IMR-90 (cell line): ENCODE data around the gene PARD3. TPM values are rescaled to one million over a fixed set of nuclear protein-coding genes. Genes with fewer than 3 reads are reported as not detected.

Source experiments
- ATAC-seq: fragments of 200-7000 bp; cut with Tn5 transposase; 2 replicates; pipeline ENCODE4 v1.9.1; 2020; ENCODE audit warnings: low read depth, mild to moderate bottlenecking, moderate library complexity
- BruUV-seq: library from RNA; stranded (reverse); fragments of 400-500 nt; replicated peaks from 2 replicates; lab custom pipeline; 2021; lab: Mats Ljungman, UMichigan
- CTCF ChIA-PET: fragments of 300-600 bp; formaldehyde crosslinking; extraction: SDS; loops from one replicate; lab custom pipeline; 2021; ENCODE audit warnings: antibody characterized with exemption; lab: Yijun Ruan, JAX
- POLR2A ChIA-PET: fragments of 300-600 bp; sonication (Branson Sonifier 250); formaldehyde crosslinking; loops from one replicate; lab custom pipeline; 2022; ENCODE audit warnings: antibody characterized with exemption; ENCODE audit not compliant: unreplicated experiment; lab: Charles Lee
- DNase-seq: peaks from one replicate; pipeline ENCODE4 v3.0.0; 2013
- H2AFZ ChIP-seq: replicated peaks from 2 replicates; pipeline ENCODE3; 2013; ENCODE audit warnings: low read length, mild to moderate bottlenecking; ENCODE audit not compliant: poor library complexity
- H2AK5ac ChIP-seq: 2 replicates; pipeline ENCODE4 v1.6.1; 2013; ENCODE audit warnings: low read depth, low read length, inconsistent platforms
- H2AK9ac ChIP-seq: replicated peaks from 2 replicates; pipeline ENCODE3; 2013; ENCODE audit warnings: mild to moderate bottlenecking, low read depth, low read length, moderate library complexity; ENCODE audit not compliant: poor library complexity
- H2BK120ac ChIP-seq: 2 replicates; pipeline ENCODE4 v1.6.1; 2013; ENCODE audit warnings: low read depth, low read length, inconsistent platforms
- H2BK15ac ChIP-seq: 3 replicates; pipeline ENCODE4 v1.6.1; 2013; ENCODE audit warnings: low read depth, low read length, inconsistent platforms
- H2BK20ac ChIP-seq: 2 replicates; pipeline ENCODE4 v1.6.1; 2013; ENCODE audit warnings: low read depth, mild to moderate bottlenecking, inconsistent platforms, low read length, moderate library complexity
- H2BK5ac ChIP-seq: 2 replicates; pipeline ENCODE4 v1.6.1; 2013; ENCODE audit warnings: mild to moderate bottlenecking, low read depth, low read length, inconsistent platforms; ENCODE audit not compliant: poor library complexity, severe bottlenecking
- H3K14ac ChIP-seq: replicated peaks from 2 replicates; pipeline ENCODE4 v1.6.1; 2013; ENCODE audit warnings: low read depth, low read length, inconsistent platforms
- H3K18ac ChIP-seq: 2 replicates; pipeline ENCODE4 v1.6.1; 2013; ENCODE audit warnings: low read depth, low read length, control low read depth
- H3K23ac ChIP-seq: 2 replicates; pipeline ENCODE4 v1.6.1; 2013; ENCODE audit warnings: low read depth, low read length, inconsistent platforms
- H3K27ac ChIP-seq: 2 replicates; pipeline ENCODE4 v1.5.1; 2013; ENCODE audit warnings: mild to moderate bottlenecking, control low read depth, low read length; ENCODE audit not compliant: insufficient read depth
- H3K27me3 ChIP-seq: 2 replicates; pipeline ENCODE4 v1.6.1; 2013; ENCODE audit warnings: low read length; ENCODE audit not compliant: control insufficient read depth, insufficient read depth
- H3K36me3 ChIP-seq: 2 replicates; pipeline ENCODE4 v1.6.1; 2013; ENCODE audit warnings: low read length, mixed read lengths; ENCODE audit not compliant: control insufficient read depth, insufficient read depth
- H3K4ac ChIP-seq: 2 replicates; pipeline ENCODE4 v1.6.1; 2013; ENCODE audit warnings: low read depth, low read length, inconsistent platforms
- H3K4me1 ChIP-seq: 2 replicates; pipeline ENCODE4 v1.6.1; 2013; ENCODE audit warnings: low read length, mixed read lengths; ENCODE audit not compliant: control insufficient read depth, insufficient read depth
- H3K4me2 ChIP-seq: 2 replicates; pipeline ENCODE4 v1.6.1; 2013; ENCODE audit warnings: low read depth, mild to moderate bottlenecking, control low read depth, low read length, moderate library complexity
- H3K4me3 ChIP-seq: 2 replicates; pipeline ENCODE4 v1.5.1; 2013; ENCODE audit warnings: low read depth, mild to moderate bottlenecking, control low read depth, low read length, moderate library complexity; ENCODE audit not compliant: insufficient read depth
- H3K56ac ChIP-seq: 2 replicates; pipeline ENCODE4 v1.6.1; 2013; ENCODE audit warnings: low read length, inconsistent platforms; ENCODE audit not compliant: insufficient read depth; ENCODE audit errors: extremely low read depth
- H3K79me1 ChIP-seq, 2 experiments: 2 replicates each; pipeline ENCODE4 v1.6.1; 2013; ENCODE audit warnings: low read length in 2 of 2, inconsistent platforms in 1 of 2, low read depth in 1 of 2
- H3K9ac ChIP-seq: 2 replicates; pipeline ENCODE4 v1.6.1; 2013; ENCODE audit warnings: low read depth, low read length, control low read depth
- H3K9me1 ChIP-seq: 2 replicates; pipeline ENCODE4 v1.6.1; 2013; ENCODE audit warnings: low read length, inconsistent platforms; ENCODE audit not compliant: insufficient read depth
- H3K9me3 ChIP-seq: 2 replicates; pipeline ENCODE4 v1.6.1; 2013; ENCODE audit warnings: low read length; ENCODE audit not compliant: control insufficient read depth, insufficient read depth
- H4K20me1 ChIP-seq: 2 replicates; pipeline ENCODE4 v1.6.1; 2013; ENCODE audit warnings: low read length, inconsistent platforms; ENCODE audit not compliant: insufficient read depth
- H4K5ac ChIP-seq: 2 replicates; pipeline ENCODE4 v1.6.1; 2013; ENCODE audit warnings: mild to moderate bottlenecking, low read depth, low read length, control low read depth
- H4K8ac ChIP-seq, 2 experiments: 2 replicates each; pipeline ENCODE4 v1.6.1; 2013; ENCODE audit warnings: low read depth in 2 of 2, low read length in 2 of 2, control low read depth in 1 of 2, inconsistent platforms in 1 of 2
- H4K91ac ChIP-seq: 2 replicates; pipeline ENCODE4 v1.6.1; 2013; ENCODE audit warnings: low read depth, low read length, inconsistent platforms; ENCODE audit not compliant: insufficient read depth
- BHLHE40 ChIP-seq: fragments of 150-350 bp; IDR thresholded peaks from 2 replicates; pipeline ENCODE4 v1.6.1; 2016; ENCODE audit warnings: mild to moderate bottlenecking, low read depth, low read length
- CEBPB ChIP-seq: IDR thresholded peaks from 2 replicates; pipeline ENCODE4 v1.6.1; 2012; ENCODE audit warnings: low read depth, low read length, improper control_type of control experiment
- CHD1 ChIP-seq: IDR thresholded peaks from 2 replicates; pipeline ENCODE4 v1.6.1; 2012; ENCODE audit warnings: low read depth, low read length, improper control_type of control experiment
- FOS ChIP-seq: fragments of 150-350 bp; IDR thresholded peaks from 2 replicates; pipeline ENCODE4 v1.6.1; 2016; ENCODE audit warnings: low read depth, low read length
- MAZ ChIP-seq: IDR thresholded peaks from 2 replicates; pipeline ENCODE4 v1.6.1; 2012; ENCODE audit warnings: low read depth, mild to moderate bottlenecking, low read length, improper control_type of control experiment, moderate library complexity, borderline replicate concordance
- RCOR1 ChIP-seq: IDR thresholded peaks from 2 replicates; pipeline ENCODE4 v1.6.1; 2012; ENCODE audit warnings: mild to moderate bottlenecking, low read length, improper control_type of control experiment; ENCODE audit not compliant: insufficient replicate concordance
- WGBS, 2 experiments: methylation state at CpG; one replicate each; pipeline versions ENCODE4 v1.1.5 to v1.1.7; 2013; ENCODE audit warnings: missing lambda C conversion rate in 2 of 2; ENCODE audit not compliant: insufficient read length in 1 of 2; ENCODE audit errors: extremely low coverage in 2 of 2; 5-methylcytosine and 5-hydroxymethylcytosine counted together
- dilution Hi-C: fragments of 300-500 bp; cut with HindIII; formaldehyde crosslinking; loops from one replicate; pipeline ENCODE4 v1.14.3; 2018; ENCODE audit warnings: low sequenced_read_pairs; ENCODE audit not compliant: unreplicated experiment
- in situ Hi-C: fragments of 300-500 bp; cut with MboI; formaldehyde crosslinking; loops from 3 replicates; pipeline ENCODE4 v1.14.3; 2019; ENCODE audit warnings: low sequenced_read_pairs, inconsistent platforms, mixed read lengths
- intact Hi-C: fragments of 100-400 bp; cut with micrococcal nuclease; formaldehyde crosslinking; loops from 2 replicates; pipeline ENCODE4 v1.10.0; 2022
- polyA plus RNA-seq, 3 experiments: library from polyadenylated mRNA; depleted of rRNA; stranded (reverse); fragments of >200 nt; gene quantifications; 2 replicates each; pipeline ENCODE4 v1.2.3, GENCODE V29; 2012; ENCODE audit warnings: low replicate concordance in 1 of 3
- total RNA-seq: library from RNA; depleted of rRNA; stranded (reverse); fragments of >200 nt; gene quantifications from 2 replicates; pipeline ENCODE4 v1.2.3, GENCODE V29; 2012
- TF ChIP-seq, protein P1 (sequence below): fragments of 150-350 bp; IDR thresholded peaks from 2 replicates; pipeline ENCODE4 v1.6.1; 2017; ENCODE audit warnings: mild to moderate bottlenecking, antibody characterized with exemption, low read length, low read depth
- TF ChIP-seq, protein P2 (sequence below): conservative IDR thresholded peaks from 2 replicates; pipeline ENCODE4 v1.5.1; 2012; ENCODE audit warnings: mild to moderate bottlenecking, low read depth, low read length, improper control_type of control experiment
- TF ChIP-seq, protein P3 (sequence below): fragments of 150-350 bp; IDR thresholded peaks from 2 replicates; pipeline ENCODE4 v1.6.1; 2016; ENCODE audit warnings: low read depth, mild to moderate bottlenecking, low read length, moderate library complexity, borderline replicate concordance

The PARD3 gene
- total and polyA plus RNA-seq, 2 of the 4 experiments (the other 2 are of a cell fraction) = 14.6 to 37.5 TPM

DNA sequence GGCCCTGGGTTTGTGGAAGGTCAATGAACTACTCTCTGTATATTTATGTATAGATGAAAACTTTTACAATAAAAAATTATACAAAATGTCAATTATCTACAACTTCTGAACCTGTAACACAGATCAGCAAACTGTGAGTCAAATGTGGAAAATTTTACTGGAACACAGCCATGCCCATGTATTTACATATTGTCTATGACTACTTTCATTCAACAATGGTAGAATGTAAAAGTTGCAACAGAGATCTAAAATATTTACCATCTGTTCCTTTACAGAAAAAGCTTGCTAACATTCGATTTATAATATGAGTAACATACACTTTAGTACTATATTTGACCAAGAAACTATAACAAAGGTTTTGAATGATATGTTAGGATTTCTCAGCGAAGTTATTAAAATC lies 481.6 kb downstream of the PARD3 start:
- DNase-seq = peak; percentile 71
- H2BK120ac ChIP-seq = no peak overlapping the region

More for the DNA sequence above, 481.6 kb downstream of the PARD3 start:
- Histone ChIP-seq H2BK15ac (no peak overlapping the region), H3K4ac (no peak overlapping the region), H3K4me1 (no peaks in the 10 kb centered on the region), H3K4me3 (no peak overlapping the region), H3K27ac (no peak overlapping the region), H4K91ac (no peak overlapping the region), H3K18ac (no peak overlapping the region), H2AK9ac (no peak overlapping the region), H3K9ac (no peak overlapping the region), H3K56ac (no peak overlapping the region), H3K23ac (no peak overlapping the region), H2BK20ac (no peak overlapping the region), H4K20me1 (no peaks in the 10 kb centered on the region), H3K36me3 (peaks cover 3% of the 10 kb centered on the region; the same call in 1 of the 2 replicates), H3K14ac (no peak overlapping the region), H3K4me2 (no peak overlapping the region), H3K9me1 (no peaks in the 10 kb centered on the region), H2AFZ (no peak overlapping the region), H2AK5ac (no peak overlapping the region), H4K5ac (no peak overlapping the region), H3K79me1 (no peaks in the 10 kb centered on the region), H3K27me3 (no peaks in the 10 kb centered on the region), H4K8ac (no peak overlapping the region), H2BK5ac (no peak overlapping the region), H3K9me3 (no peaks in the 10 kb centered on the region)
- no TSS peak for BruUV-seq
- POLR2A ChIA-PET = no interaction called here
- peak; percentile 51 for ATAC-seq
- intact Hi-C loops (no loop called here), in situ Hi-C loops (no loop called here), dilution Hi-C loops (no loop called here)
- WGBS, 2 experiments = no CpG with 5 or more reads among the region's 2 CpGs
- CTCF ChIA-PET = interaction anchor here (1.0 kb wide), 1 partner anchor 23 kb away, joined by 4 read pairs; no protein-coding TSS in a partner anchor
- TF ChIP-seq, protein P1, sequence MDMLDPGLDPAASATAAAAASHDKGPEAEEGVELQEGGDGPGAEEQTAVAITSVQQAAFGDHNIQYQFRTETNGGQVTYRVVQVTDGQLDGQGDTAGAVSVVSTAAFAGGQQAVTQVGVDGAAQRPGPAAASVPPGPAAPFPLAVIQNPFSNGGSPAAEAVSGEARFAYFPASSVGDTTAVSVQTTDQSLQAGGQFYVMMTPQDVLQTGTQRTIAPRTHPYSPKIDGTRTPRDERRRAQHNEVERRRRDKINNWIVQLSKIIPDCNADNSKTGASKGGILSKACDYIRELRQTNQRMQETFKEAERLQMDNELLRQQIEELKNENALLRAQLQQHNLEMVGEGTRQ = no peak
- TF ChIP-seq CEBPB (peak; percentile 58; the same call in 1 of the 2 replicates), RCOR1 (no peak), BHLHE40 (no peak), CHD1 (no peak), FOS (no peak), MAZ (no peak)
- TF ChIP-seq, protein P2, sequence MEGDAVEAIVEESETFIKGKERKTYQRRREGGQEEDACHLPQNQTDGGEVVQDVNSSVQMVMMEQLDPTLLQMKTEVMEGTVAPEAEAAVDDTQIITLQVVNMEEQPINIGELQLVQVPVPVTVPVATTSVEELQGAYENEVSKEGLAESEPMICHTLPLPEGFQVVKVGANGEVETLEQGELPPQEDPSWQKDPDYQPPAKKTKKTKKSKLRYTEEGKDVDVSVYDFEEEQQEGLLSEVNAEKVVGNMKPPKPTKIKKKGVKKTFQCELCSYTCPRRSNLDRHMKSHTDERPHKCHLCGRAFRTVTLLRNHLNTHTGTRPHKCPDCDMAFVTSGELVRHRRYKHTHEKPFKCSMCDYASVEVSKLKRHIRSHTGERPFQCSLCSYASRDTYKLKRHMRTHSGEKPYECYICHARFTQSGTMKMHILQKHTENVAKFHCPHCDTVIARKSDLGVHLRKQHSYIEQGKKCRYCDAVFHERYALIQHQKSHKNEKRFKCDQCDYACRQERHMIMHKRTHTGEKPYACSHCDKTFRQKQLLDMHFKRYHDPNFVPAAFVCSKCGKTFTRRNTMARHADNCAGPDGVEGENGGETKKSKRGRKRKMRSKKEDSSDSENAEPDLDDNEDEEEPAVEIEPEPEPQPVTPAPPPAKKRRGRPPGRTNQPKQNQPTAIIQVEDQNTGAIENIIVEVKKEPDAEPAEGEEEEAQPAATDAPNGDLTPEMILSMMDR = no peak
- TF ChIP-seq, protein P3, sequence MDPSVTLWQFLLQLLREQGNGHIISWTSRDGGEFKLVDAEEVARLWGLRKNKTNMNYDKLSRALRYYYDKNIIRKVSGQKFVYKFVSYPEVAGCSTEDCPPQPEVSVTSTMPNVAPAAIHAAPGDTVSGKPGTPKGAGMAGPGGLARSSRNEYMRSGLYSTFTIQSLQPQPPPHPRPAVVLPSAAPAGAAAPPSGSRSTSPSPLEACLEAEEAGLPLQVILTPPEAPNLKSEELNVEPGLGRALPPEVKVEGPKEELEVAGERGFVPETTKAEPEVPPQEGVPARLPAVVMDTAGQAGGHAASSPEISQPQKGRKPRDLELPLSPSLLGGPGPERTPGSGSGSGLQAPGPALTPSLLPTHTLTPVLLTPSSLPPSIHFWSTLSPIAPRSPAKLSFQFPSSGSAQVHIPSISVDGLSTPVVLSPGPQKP = no peak
